Measurements from ENCODE around the gene GXYLT2.

Gene GXYLT2

DNA sequence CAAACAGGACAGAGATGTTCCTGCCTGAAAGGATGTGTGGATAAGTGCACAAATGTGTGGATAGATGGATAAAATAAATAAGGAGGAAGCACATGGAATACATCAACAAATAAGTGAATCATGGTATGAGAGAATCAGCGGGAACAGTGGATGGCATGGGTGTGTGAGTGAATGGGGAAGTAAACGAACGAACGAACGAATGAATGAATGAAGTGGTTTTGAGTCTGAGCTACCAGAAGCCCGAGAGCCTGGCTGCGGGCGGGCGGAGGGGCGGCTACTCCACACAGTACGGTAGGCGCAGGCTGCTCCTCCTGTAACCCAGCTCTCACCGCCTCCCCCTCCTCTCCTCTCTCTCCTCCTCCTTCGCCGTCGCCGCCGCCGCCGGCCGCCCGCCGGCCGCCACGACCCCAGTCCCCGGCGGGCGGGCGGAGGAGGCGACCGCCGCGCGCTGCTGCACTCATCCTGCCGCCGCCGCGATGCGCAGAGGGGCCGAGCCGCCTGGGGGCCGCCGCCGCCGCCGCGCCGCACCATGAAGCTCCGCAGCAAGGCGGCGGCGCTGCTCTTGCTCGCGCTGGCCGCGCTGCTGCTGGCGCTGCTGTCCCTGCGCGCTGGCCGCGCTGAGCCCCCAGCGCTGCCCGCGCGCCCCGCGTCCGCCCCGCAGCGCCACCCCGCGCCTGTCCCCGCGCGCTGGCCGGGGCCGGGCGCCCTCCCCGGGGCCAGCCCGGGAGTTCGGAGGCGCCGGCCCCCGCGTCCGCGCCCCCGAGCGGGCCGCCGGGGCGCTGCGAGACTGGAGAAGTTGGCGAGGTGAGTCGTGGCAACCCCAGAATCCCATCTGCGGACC lies at the start of gene GXYLT2:
Gene GXYLT2 (plus strand): TSS at position 342 of the 841 bp plus-strand sequence. CDS start 188 bp downstream, at position 530.
- Histone ChIP-seq H3K4me3 (ENCODE audit: low read length) (peak within 1 kb of the TSS; percentile 32; the same call in 1 of the 2 replicates), H2AFZ (ENCODE audit: low read length) (no peak within 1 kb of the TSS)

DNA sequence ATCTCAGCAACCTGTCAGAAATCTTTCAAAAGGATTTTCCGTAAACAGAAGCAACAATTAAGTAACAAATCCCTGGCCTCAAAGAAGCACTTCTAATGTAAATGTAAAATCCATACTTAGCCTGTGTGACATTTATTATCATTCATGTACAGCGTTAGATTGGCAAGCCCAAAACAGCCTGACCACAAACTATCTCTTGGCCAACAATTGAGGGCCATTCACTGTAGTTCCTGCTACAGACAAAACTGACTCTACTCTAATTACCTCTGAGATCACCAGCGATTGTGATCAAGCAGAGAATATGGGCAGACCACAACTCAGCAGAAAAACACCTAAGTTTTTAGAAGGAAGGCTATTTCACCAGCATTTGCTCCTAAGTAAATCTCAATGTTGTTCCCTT lies 48.8 kb upstream of the GXYLT2 start:
- H3K27ac ChIP-seq (ENCODE audit: low read length): no peak overlapping the region
- H3F3A ChIP-seq (ENCODE audit: insufficient read depth, low read length): no peaks in the 10 kb centered on the region
- H3K27me3 ChIP-seq (replicated peaks; ENCODE audit: insufficient read depth, low read length): no peaks in the 10 kb centered on the region
- H3K4me3 ChIP-seq (ENCODE audit: low read length): no peak overlapping the region
- H3K4me2 ChIP-seq (ENCODE audit: low read depth, low read length): no peak overlapping the region
- no peak for TF ChIP-seq EZH2 (optimal IDR thresholded peaks at IDR 0.05; ENCODE audit: low read depth, low read length)
- TF ChIP-seq, protein P1, sequence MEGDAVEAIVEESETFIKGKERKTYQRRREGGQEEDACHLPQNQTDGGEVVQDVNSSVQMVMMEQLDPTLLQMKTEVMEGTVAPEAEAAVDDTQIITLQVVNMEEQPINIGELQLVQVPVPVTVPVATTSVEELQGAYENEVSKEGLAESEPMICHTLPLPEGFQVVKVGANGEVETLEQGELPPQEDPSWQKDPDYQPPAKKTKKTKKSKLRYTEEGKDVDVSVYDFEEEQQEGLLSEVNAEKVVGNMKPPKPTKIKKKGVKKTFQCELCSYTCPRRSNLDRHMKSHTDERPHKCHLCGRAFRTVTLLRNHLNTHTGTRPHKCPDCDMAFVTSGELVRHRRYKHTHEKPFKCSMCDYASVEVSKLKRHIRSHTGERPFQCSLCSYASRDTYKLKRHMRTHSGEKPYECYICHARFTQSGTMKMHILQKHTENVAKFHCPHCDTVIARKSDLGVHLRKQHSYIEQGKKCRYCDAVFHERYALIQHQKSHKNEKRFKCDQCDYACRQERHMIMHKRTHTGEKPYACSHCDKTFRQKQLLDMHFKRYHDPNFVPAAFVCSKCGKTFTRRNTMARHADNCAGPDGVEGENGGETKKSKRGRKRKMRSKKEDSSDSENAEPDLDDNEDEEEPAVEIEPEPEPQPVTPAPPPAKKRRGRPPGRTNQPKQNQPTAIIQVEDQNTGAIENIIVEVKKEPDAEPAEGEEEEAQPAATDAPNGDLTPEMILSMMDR (IDR thresholded peaks at IDR 0.05; ENCODE audit: low read length): no peak
- no peak for TF ChIP-seq EZH2phosphoT487 (IDR thresholded peaks at IDR 0.05; ENCODE audit: low read length)
- H3K9ac ChIP-seq (ENCODE audit: low read length): no peak overlapping the region
- H3K9me3 ChIP-seq (replicated peaks; ENCODE audit: insufficient read depth, low read length): no peaks in the 10 kb centered on the region
- peaks cover 4% of the 10 kb centered on the region; the same call in 1 of the 2 replicates for H3K79me2 ChIP-seq (ENCODE audit: low read length)
- no peak for DNase-seq
- H2AFZ ChIP-seq (ENCODE audit: low read length): no peak overlapping the region
- H4K20me1 ChIP-seq (ENCODE audit: insufficient read depth, low read length): no peaks in the 10 kb centered on the region
- no peaks in the 10 kb centered on the region for H3K4me1 ChIP-seq (ENCODE audit: low read length)
- peaks cover 6% of the 10 kb centered on the region; the same call in 1 of the 2 replicates for H3K36me3 ChIP-seq (replicated peaks; ENCODE audit: insufficient read depth, low read length)
- no peaks in the 10 kb centered on the region for H3K9me2 ChIP-seq (replicated peaks; ENCODE audit: insufficient read depth, low read length)

More for the DNA sequence above, at the start of gene GXYLT2:
- Histone ChIP-seq H3K27ac (ENCODE audit: low read length) (no peak within 1 kb of the TSS), H3F3A (ENCODE audit: insufficient read depth, low read length) (no peaks in the 10 kb centered on the region; the same call in 1 of the 2 replicates), H3K9me3 (replicated peaks; ENCODE audit: insufficient read depth, low read length) (no peaks in the 10 kb centered on the region), H3K4me2 (ENCODE audit: low read depth, low read length) (peak within 1 kb of the TSS; percentile 63), H3K36me3 (replicated peaks; ENCODE audit: insufficient read depth, low read length) (no peaks in the 10 kb centered on the region), H3K9ac (ENCODE audit: low read length) (no peak within 1 kb of the TSS), H3K27me3 (replicated peaks; ENCODE audit: insufficient read depth, low read length) (peaks cover 15% of the 10 kb centered on the region; the same call in 1 of the 2 replicates), H3K9me2 (replicated peaks; ENCODE audit: insufficient read depth, low read length) (no peaks in the 10 kb centered on the region), H4K20me1 (ENCODE audit: insufficient read depth, low read length) (no peaks in the 10 kb centered on the region), H3K79me2 (ENCODE audit: low read length) (no peaks in the 10 kb centered on the region), H3K4me1 (ENCODE audit: low read length) (no peaks in the 10 kb centered on the region)
- peak; percentile 32 for DNase-seq
- no peak for TF ChIP-seq EZH2phosphoT487 (IDR thresholded peaks at IDR 0.05; ENCODE audit: low read length)

DNA sequence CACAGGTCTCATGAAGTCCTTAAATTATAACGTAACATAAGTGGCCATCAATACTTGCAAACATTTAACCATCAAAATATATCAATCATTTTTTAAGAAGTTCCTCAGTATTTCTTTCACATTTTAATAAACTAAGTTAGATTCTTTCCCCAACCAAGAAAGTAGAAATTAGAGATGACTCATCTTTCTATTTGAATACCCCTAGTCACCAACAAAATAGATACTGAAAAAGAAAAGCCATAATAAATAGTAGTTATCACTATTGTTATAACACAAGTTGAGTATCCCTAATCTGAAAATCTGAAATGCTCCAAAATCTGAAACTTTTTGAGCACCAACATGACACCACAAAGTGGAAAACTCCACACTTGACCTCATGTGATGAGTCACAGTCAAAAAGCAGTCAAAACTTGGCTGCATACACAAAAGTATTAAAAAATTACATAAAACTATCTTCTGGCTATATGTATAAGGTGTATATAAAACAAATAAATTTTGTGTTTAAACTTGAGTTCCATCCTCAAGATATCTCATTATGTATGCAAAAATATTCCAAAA lies 43.3 kb upstream of the GXYLT2 start:
- no peaks in the 10 kb centered on the region; the same call in 1 of the 2 replicates for H3K27me3 ChIP-seq (replicated peaks; ENCODE audit: insufficient read depth, low read length)
- H3K4me2 ChIP-seq (ENCODE audit: low read depth, low read length): no peak overlapping the region
- no peaks in the 10 kb centered on the region for H4K20me1 ChIP-seq (ENCODE audit: insufficient read depth, low read length)
- no peak for DNase-seq
- H3K9ac ChIP-seq (ENCODE audit: low read length): no peak overlapping the region
- TF ChIP-seq, protein P1 (IDR thresholded peaks at IDR 0.05; ENCODE audit: low read length): no peak
- TF ChIP-seq EZH2 (optimal IDR thresholded peaks at IDR 0.05; ENCODE audit: low read depth, low read length) (no peak), EZH2phosphoT487 (IDR thresholded peaks at IDR 0.05; ENCODE audit: low read length) (no peak)
- no peak overlapping the region for H3K4me3 ChIP-seq (ENCODE audit: low read length)
- peaks cover 10% of the 10 kb centered on the region for H3F3A ChIP-seq (ENCODE audit: insufficient read depth, low read length)
- H2AFZ ChIP-seq (ENCODE audit: low read length): no peak overlapping the region
- 0 out of 2 replicates have a peak, but pooled peaks cover 6% of the 10 kb centered on the region for H3K4me1 ChIP-seq (ENCODE audit: low read length)
- H3K79me2 ChIP-seq (ENCODE audit: low read length): peaks cover 33% of the 10 kb centered on the region
- H3K9me3 ChIP-seq (replicated peaks; ENCODE audit: insufficient read depth, low read length): no peaks in the 10 kb centered on the region
- H3K27ac ChIP-seq (ENCODE audit: low read length): no peak overlapping the region
- no peaks in the 10 kb centered on the region for H3K9me2 ChIP-seq (replicated peaks; ENCODE audit: insufficient read depth, low read length)
- H3K36me3 ChIP-seq (replicated peaks; ENCODE audit: insufficient read depth, low read length): peaks cover 6% of the 10 kb centered on the region; the same call in 1 of the 2 replicates
